Stimulated activated CD8-positive, alpha-beta memory T cell treated with anti-CD3 and anti-CD28 coated beads, Interleukin-7, amount 100 ng/mL, for 1 hour (primary cell): ENCODE measurements around the gene SLC35F6.
A peak's percentile ranks its signal among the peaks of the same experiment; 100 is the strongest.

Experiments
- DNase-seq, 2 donors: peaks; one replicate each; pipeline ENCODE4 v3.0.0-alpha.2; 2020; ENCODE audit warnings: low read depth in 2 of 2

SLC35F6 gene

GRCh38 chr2:26764078-26764887 is at the start of gene SLC35F6:
SLC35F6 (plus strand) TSS chr2:26764284; CDS start chr2:26764350, 66 bp downstream.
- peak; percentile 58 to 70 for DNase-seq

- DNase-seq: no peak
Measured at GRCh38 chr2:26715528-26716270, 48.4 kb upstream of the SLC35F6 start.

- no peak for DNase-seq
Measured at GRCh38 chr2:26716340-26716739, 47.7 kb upstream of the SLC35F6 start.

GRCh38 chr2:26716769-26717168 is 47.3 kb upstream of the SLC35F6 start:
- DNase-seq: no peak

- DNase-seq: no peak
Measured at GRCh38 chr2:26717362-26717761, 46.7 kb upstream of the SLC35F6 start.

GRCh38 chr2:26718949-26719686 is 45.0 kb upstream of the SLC35F6 start:
- no peak for DNase-seq

GRCh38 chr2:26720322-26721114 is 43.6 kb upstream of the SLC35F6 start:
- no peak for DNase-seq

- DNase-seq: no peak
Measured at GRCh38 chr2:26721115-26722032, 42.7 kb upstream of the SLC35F6 start.

- DNase-seq: no peak
Measured at GRCh38 chr2:26722328-26722727, 41.8 kb upstream of the SLC35F6 start.

GRCh38 chr2:26722911-26723310 is 41.2 kb upstream of the SLC35F6 start:
- no peak for DNase-seq

GRCh38 chr2:26723475-26723874 is 40.6 kb upstream of the SLC35F6 start:
- DNase-seq: no peak

- DNase-seq: no peak
Measured at GRCh38 chr2:26723991-26724750, 39.9 kb upstream of the SLC35F6 start.

- no peak for DNase-seq
Measured at GRCh38 chr2:26724784-26725520, 39.1 kb upstream of the SLC35F6 start.

- no peak for DNase-seq
Measured at GRCh38 chr2:26725521-26725820, 38.6 kb upstream of the SLC35F6 start.

- DNase-seq: no peak
Measured at GRCh38 chr2:26726228-26726627, 37.9 kb upstream of the SLC35F6 start.

- DNase-seq: no peak
Measured at GRCh38 chr2:26727641-26728561, 36.2 kb upstream of the SLC35F6 start.

GRCh38 chr2:26729311-26729710 is 34.8 kb upstream of the SLC35F6 start:
- DNase-seq: no peak
